H7 (cell line): ENCODE data around the gene CCDC88B. TPM values are rescaled to one million over a fixed set of nuclear protein-coding genes. Genes with fewer than 3 reads are reported as not detected.

Experiments
- DNase-seq: peaks from one replicate; pipeline ENCODE4 v3.0.0; 2012
- H3K27me3 ChIP-seq: 2 replicates; pipeline ENCODE4 v1.6.0; 2011; ENCODE audit warnings: mild to moderate bottlenecking, low read length; ENCODE audit not compliant: control insufficient read depth, insufficient read depth
- H3K36me3 ChIP-seq: replicated peaks from 2 replicates; pipeline ENCODE4 v1.5.1; 2011; ENCODE audit warnings: low read length; ENCODE audit not compliant: control insufficient read depth, insufficient read depth
- H3K4me3 ChIP-seq: 2 replicates; pipeline ENCODE4 v1.5.1; 2011; ENCODE audit warnings: low read depth, mild to moderate bottlenecking, control low read depth, low read length, moderate library complexity; ENCODE audit not compliant: insufficient read depth
- total RNA-seq: library from RNA; depleted of rRNA; stranded (reverse); fragments of >200 nt; shearing (Covaris generic); gene quantifications from 2 replicates; pipeline ENCODE4 v1.2.3, GENCODE V29; 2014

The CCDC88B gene
- total RNA-seq, 1 experiment from 2014 or later, result 7.7 TPM

DNA sequence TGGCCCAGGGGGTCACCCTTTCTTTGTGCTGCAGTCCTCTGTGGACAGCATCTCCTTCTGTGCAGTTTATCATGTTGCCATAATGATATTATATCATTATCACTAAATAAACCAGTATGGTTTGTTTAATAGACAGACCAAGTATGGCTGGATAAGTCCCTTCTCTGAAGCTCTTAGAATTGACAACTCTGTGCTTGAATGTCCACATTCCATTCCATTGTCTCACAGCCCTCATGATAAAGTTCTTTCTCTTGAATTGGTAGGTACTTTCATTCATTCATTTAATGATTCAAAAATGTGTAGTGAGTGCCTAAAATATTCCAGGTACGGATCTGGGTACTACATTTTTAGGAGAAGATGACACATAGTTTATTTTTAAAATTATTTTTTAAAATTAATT lies 26.7 kb downstream of the CCDC88B start:
- H3K4me3 ChIP-seq, result no peak overlapping the region
- no peaks in the 10 kb centered on the region for H3K27me3 ChIP-seq
- DNase-seq, result no peak
- H3K36me3 ChIP-seq, result peaks cover 16% of the 10 kb centered on the region

DNA sequence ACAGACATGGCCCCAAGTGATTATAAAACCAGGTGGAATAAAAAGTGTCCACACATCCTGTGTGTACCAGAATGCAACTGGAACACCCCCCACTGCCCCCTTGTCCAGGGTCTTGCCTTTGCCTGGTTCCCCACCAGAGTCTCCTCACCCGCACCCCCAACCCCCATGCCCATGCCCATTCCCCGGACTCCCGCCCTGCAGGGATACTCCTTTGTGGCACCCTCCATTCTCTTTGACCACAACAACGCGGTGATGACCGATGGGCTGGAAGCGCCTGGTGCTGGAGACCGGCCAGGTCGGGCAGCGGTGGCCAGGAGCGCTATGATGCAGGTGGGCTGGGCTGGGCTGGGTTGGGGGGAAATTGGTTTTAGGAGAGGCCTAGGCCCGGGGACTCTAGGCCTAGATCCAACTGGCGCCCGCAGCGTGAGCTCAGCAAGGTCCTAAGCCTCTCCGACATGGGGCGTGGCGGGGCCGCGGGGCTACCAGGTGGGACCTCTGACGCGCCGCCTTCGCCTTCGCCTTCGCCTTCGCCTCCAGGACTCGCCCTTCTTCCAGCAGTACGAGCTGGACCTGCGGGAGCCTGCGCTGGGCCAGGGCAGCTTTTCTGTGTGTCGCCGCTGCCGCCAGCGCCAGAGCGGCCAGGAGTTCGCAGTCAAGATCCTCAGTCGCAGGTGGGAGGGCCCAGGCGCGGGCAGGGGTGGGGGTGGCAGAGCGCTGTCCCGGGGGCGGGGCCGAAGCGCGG lies 28.1 kb downstream of the CCDC88B start:
- Histone ChIP-seq H3K27me3 (no peaks in the 10 kb centered on the region), H3K4me3 (no peak overlapping the region), H3K36me3 (peaks cover 8% of the 10 kb centered on the region)
- peak; percentile 46 for DNase-seq

DNA sequence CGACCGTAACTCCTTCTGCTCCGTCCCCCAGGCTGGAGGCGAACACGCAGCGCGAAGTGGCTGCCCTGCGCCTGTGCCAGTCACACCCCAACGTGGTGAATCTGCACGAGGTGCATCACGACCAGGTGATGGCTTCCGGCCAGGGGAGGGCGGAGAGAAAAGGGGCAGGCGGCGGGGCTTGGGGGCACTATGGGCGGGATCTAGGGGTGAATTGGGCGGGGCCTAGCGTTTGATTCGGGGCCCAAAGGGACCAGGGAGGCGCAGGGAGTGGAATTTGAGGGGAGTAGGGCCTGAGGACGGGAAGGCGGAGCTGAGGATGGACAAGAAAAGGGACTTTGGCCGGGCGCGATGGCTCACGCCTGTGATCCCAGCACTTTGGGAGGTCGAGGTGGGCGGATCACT lies 28.7 kb downstream of the CCDC88B start:
- Histone ChIP-seq H3K4me3 (no peak overlapping the region), H3K27me3 (no peaks in the 10 kb centered on the region)
- peak; percentile 74 for DNase-seq

DNA sequence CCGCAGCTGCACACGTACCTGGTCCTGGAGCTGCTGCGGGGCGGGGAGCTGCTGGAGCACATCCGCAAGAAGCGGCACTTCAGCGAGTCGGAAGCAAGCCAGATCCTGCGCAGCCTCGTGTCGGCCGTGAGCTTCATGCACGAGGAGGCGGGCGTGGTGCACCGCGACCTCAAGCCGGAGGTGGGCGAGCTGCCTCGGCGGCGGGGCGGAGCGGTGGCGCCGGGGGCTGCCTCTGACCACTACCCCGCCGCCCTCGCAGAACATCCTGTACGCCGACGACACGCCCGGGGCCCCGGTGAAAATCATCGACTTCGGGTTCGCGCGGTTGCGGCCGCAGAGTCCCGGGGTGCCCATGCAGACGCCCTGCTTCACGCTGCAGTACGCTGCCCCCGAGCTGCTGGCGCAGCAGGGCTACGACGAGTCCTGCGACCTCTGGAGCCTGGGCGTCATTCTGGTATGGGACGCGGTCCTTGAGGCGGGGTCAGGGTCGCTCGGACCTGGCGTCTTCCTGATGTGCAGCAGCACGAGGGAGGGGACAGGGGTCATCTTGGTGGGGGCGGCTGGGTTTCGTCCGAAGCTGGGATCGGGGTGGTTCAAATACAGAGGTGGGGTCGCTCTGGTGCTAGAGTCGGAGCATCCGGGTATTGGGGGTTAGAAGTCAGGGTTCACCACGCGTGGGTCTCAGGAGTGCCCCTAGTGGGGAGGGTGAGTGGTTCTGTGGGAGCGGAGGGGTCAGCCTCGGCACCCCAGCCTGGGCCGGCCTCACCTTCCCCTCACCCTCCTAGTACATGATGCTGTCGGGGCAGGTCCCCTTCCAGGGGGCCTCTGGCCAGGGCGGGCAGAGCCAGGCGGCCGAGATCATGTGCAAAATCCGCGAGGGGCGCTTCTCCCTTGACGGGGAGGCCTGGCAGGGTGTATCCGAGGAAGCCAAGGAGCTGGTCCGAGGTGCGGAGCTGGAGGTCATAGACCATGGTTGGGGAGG lies 29.7 kb downstream of the CCDC88B start:
- Histone ChIP-seq H3K27me3 (no peaks in the 10 kb centered on the region), H3K36me3 (peaks cover 8% of the 10 kb centered on the region), H3K4me3 (no peak overlapping the region)
- peak; percentile 87 for DNase-seq

More for the DNA sequence above, 28.7 kb downstream of the CCDC88B start:
- H3K36me3 ChIP-seq, result peaks cover 8% of the 10 kb centered on the region

DNA sequence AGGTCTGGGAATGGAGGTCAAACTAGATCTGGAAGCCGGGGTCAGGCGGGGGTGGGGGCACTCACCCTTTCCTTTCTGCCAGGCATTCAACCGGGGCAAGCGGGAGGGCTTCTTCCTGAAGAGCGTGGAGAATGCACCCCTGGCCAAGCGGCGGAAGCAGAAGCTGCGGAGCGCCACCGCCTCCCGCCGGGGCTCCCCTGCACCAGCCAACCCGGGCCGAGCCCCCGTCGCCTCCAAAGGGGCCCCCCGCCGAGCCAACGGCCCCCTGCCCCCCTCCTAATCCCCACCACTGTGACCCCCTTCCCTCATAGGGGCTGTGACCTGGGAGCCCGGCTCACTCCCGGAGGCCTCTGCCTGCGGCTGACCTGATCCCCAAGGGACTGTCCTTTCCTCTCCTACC lies 31.2 kb downstream of the CCDC88B start:
- peak; percentile 87 for DNase-seq
- peaks cover 3% of the 10 kb centered on the region for H3K36me3 ChIP-seq
- H3K4me3 ChIP-seq, result no peak overlapping the region
- H3K27me3 ChIP-seq, result no peaks in the 10 kb centered on the region

DNA sequence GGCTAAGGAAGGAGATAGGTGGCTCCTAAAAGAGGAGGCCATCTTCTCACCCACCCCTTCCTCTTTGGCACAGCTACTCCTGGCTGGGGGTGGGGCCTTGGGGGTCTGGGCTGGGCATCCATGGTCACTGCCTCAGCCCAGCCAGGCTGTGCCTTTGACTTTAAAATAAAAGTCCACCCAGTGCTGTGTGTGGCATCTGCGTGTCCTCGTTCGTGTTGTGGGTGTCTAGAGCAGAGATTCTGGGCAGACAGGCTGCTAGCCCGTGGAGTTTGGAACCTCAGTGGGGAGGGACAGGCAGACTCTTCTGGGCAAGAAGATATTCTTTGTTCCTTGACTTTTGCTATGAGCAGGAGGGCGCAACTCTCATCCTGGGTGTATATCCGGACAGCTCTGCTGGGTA lies 32.0 kb downstream of the CCDC88B start:
- Histone ChIP-seq H3K4me3 (no peak overlapping the region), H3K36me3 (peaks cover 1% of the 10 kb centered on the region; the same call in 1 of the 2 replicates), H3K27me3 (no peaks in the 10 kb centered on the region)
- DNase-seq, result peak; percentile 34

DNA sequence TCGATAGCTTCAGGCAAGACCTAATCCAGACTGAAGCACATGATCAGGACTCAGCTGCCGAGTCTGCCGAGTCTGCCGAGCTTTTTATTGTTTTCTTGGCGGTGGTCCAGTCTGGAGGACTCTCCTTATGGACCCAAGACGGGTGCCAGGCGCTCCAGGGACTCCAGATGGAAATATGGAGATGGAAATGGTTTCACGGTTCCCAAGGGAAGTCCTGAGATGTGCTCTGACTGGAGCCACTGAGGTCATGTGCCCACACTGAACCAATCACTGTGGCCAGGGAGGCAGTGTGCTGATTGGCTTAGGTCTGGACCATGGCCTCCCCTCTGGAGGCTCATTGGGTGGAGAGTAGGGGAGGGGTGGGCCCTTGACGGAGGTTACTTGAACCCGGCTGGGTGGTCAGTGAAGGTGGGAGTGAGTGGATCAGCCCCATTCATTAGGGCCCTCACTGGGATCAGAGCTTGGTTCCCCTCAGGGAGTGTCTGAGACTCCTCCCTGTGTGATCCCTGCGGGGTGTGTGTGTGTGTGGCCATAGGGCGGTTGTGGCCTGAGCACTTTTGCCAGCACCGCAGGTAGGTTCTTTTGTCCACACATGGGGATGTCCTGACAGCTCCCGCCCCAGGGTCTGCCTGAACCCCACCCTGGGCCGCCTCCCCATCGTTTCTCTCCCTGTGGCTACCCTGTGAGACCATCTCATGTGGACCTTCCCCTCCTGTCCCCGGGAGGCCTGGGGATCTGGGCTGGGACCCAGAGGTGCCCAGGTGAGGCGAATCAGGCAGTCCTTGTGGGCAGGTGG lies 33.0 kb downstream of the CCDC88B start:
- Histone ChIP-seq H3K36me3 (no peaks in the 10 kb centered on the region), H3K27me3 (no peaks in the 10 kb centered on the region), H3K4me3 (peak overlapping the region; percentile 42; the same call in 1 of the 2 replicates)
- DNase-seq, result peak; percentile 88

DNA sequence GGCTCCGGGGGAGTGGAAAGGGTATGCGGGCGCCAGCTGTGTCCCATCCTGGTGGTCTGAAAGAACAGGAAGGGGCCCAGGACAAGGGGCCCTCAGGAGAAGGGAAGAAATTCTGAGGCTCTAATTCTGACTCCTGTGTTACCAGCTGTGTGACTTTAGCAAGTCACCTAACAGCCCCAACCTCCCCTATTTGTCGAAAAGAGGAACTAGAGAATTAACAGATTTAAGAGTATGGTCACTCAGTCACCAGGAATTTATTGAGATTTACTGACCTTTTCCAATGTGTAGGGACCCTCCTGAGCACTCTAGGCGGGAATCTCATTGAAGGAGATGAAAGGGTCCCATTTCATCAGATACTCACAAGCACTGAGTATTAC lies 33.6 kb downstream of the CCDC88B start:
- H3K36me3 ChIP-seq, result no peaks in the 10 kb centered on the region
- peak overlapping the region; percentile 42; the same call in 1 of the 2 replicates for H3K4me3 ChIP-seq
- no peaks in the 10 kb centered on the region for H3K27me3 ChIP-seq
- no peak for DNase-seq

DNA sequence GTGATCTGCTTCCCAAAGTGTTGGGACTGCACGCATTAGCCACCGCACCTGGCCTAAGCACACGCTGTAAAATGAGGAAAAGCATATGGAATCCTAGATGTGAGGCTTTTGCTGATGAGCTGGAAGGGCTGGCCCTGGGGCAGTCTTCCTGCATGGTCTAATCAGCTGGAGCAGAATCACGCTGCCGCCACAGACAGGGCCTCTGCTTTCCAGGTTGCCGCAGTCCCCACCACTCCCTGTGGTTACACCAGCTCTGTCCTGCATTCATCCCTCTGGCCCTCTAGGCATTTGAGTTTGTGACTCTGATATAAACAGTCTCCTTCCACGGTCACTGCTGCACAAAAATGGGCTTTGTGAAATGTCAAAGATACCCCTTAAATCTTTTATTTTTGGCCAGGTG lies 36.1 kb downstream of the CCDC88B start:
- Histone ChIP-seq H3K4me3 (no peak overlapping the region), H3K36me3 (no peaks in the 10 kb centered on the region), H3K27me3 (no peaks in the 10 kb centered on the region)
- no peak for DNase-seq

DNA sequence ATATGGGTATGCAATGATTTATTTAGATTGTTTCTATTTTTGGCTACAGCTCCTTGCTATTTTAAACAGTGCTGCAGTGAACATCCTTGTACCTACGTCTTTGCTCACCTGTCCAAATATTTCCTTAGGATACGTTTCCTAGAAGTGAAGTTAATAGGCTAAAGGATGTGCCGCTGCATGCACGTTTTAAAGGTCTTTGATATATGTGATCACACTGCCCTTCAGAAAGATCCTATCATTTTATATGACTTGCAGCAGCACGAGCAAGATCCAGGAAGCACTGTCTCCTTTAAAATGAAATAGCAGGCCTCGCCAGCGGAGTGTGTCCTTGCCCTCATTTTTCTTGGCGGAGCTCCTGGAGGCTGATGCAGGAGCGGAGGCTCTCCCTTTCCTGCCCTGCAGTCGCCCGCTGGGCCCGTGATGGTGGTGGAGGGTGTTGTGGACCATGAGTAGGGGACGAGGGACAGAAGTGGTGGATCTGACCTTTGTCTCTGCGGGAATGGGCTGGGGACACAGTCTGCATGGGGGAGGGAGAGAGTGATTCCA lies 38.4 kb downstream of the CCDC88B start:
- no peak overlapping the region for H3K4me3 ChIP-seq
- no peak for DNase-seq
- no peaks in the 10 kb centered on the region for H3K27me3 ChIP-seq
- no peaks in the 10 kb centered on the region for H3K36me3 ChIP-seq

DNA sequence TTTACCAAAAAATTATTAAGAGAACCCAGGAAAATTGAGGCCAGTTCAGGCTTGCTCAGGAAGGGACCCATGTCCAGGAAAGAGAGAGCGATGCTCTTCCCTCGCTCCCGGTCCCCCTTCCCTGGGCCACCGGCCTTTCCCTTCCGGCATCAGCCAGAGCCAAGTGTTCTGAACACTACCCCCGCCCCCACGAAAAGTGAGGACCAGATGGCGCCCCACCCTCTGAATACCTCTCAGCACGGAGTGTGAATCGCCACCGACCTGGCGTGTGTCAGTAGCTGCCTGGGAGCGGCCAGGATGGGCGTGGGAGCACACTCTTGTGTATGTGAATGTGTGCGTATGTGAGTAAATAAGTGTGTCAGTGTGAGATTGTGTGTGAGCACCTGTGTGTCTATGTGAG lies 39.2 kb downstream of the CCDC88B start:
- no peak overlapping the region for H3K4me3 ChIP-seq
- H3K27me3 ChIP-seq, result no peaks in the 10 kb centered on the region
- H3K36me3 ChIP-seq, result no peaks in the 10 kb centered on the region
- DNase-seq, result no peak

DNA sequence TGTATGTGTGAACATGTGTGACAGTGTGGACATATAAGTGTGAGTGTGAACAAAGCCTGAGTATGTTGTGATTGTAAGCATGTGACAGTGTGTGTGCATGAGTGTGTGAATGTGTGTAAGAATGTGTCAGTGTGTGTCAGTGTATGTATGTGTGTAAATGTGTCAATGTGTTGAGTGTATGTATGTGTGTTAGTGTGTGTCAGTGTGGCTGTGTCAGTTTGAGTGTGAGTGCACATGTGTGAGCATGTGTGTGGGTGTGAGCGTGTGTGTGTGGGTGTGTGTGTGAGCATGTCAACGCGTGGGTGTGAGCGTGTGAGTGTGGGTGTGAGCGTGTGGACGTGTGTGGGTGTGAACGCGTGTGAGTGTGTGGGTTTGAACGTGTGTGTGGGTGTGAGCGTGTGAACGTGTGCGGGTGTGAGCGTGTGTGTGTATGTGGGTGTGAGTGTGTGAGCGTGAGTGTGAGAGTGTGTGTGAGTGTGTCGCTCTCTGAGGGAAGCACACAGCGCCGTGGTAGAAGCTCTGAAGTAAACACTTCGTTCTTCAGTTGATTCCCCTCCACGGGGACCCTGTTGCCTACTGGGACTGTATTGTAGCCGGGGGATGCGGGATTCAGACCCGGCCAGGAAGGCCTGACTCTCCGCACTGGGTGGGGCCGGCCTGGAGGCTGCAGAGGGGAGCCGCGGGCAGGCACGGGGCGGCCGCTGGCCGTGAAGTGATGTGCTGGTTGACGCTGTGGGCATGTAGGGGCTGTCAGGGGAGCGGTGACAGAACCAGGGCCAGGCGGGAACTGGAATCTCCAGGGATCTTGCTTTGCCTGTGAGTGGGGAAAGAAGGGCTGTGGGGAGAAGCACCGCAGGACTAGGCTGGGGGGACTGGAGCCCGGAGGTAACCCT lies 40.1 kb downstream of the CCDC88B start:
- Histone ChIP-seq H3K36me3 (no peaks in the 10 kb centered on the region), H3K27me3 (no peaks in the 10 kb centered on the region), H3K4me3 (no peak overlapping the region)
- peak; percentile 78 for DNase-seq

DNA sequence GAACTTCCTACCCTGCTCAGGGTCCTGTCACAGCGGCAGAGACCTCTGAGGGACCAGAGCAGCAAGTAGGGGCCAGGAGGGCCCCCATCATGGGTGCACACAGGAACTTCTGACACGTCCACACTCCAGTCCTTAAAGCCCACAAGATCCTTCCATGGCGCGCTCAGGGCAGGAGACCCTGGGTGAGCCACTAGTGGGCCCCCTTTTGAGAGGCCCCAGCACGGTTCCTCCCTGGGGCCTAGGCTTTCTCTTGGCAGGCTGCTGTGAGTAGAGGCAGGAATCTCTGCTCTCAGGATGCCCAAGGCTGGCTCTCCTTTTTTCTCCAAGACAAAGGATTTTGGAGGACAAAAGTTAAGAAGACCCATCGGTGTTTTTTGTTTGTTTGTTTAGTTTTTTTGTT lies 41.3 kb downstream of the CCDC88B start:
- H3K36me3 ChIP-seq, result no peaks in the 10 kb centered on the region
- peak; percentile 54 for DNase-seq
- H3K27me3 ChIP-seq, result no peaks in the 10 kb centered on the region
- no peak overlapping the region for H3K4me3 ChIP-seq
